Neural crest cell (in vitro differentiated cells): ENCODE results near the gene MKLN1. TPM values are rescaled to one million over a fixed set of nuclear protein-coding genes. Genes with fewer than 3 reads are reported as not detected.

ENCODE experiments used
- DNase-seq: peaks from one replicate; pipeline ENCODE4 v3.0.0; 2021; ENCODE audit warnings: low read depth, mixed read lengths, low spot score
- H3K27ac Mint-ChIP-seq: one replicate; pipeline ENCODE4 v1.8.0; 2021; ENCODE audit warnings: mild to moderate bottlenecking, mixed read lengths; ENCODE audit not compliant: unreplicated experiment
- H3K27me3 Mint-ChIP-seq: 2 replicates; pipeline ENCODE4 v1.8.0; 2021; ENCODE audit warnings: low read depth, mild to moderate bottlenecking, mixed read lengths
- H3K36me3 Mint-ChIP-seq: 2 replicates; pipeline ENCODE4 v1.8.0; 2021; ENCODE audit warnings: low read depth, mild to moderate bottlenecking, mixed read lengths
- H3K4me1 Mint-ChIP-seq: 2 replicates; pipeline ENCODE4 v1.8.0; 2021; ENCODE audit warnings: mixed read lengths
- H3K4me3 Mint-ChIP-seq: one replicate; pipeline ENCODE4 v1.8.0; 2021; ENCODE audit warnings: mild to moderate bottlenecking, mixed read lengths
- H3K9me3 Mint-ChIP-seq: 2 replicates; pipeline ENCODE4 v1.8.0; 2021; ENCODE audit warnings: mixed read lengths
- total RNA-seq: library from RNA; stranded (reverse); gene quantifications from 2 replicates; pipeline ENCODE4 v1.2.1, GENCODE V29; 2021
- TF ChIP-seq, protein P1 (sequence below): fragments of 200-600 bp; sonication (generic); conservative IDR thresholded peaks from 2 replicates; pipeline ENCODE4 v1.5.0; 2021; ENCODE audit warnings: antibody characterized with exemption, mild to moderate bottlenecking

The MKLN1 gene
- total RNA-seq, 1 donor from 2014 or later = 45.7 TPM

DNA sequence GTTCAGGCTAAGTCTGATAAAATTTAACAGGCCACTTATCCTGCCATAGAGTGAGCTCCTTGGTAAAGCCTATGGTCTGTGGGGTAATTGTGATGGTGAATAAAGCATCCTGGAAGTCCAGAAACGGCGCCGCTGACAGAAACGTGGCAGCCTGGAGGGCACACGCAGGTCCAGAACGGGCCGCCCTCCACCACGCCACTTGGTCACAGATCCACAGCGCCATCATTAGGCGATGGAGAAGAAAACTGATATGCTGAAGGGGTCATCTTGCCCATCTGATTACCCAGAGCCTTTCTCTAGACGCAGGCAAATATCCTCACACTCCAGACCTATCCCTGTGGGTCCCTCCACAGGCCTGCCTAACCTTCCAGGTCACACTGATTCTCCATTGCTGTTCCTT is 190.9 kb downstream of the MKLN1 start:
- Mint-ChIP-seq H3K27ac (no peak overlapping the region), H3K36me3 (no peaks in the 10 kb centered on the region), H3K4me3 (no peak overlapping the region)

DNA sequence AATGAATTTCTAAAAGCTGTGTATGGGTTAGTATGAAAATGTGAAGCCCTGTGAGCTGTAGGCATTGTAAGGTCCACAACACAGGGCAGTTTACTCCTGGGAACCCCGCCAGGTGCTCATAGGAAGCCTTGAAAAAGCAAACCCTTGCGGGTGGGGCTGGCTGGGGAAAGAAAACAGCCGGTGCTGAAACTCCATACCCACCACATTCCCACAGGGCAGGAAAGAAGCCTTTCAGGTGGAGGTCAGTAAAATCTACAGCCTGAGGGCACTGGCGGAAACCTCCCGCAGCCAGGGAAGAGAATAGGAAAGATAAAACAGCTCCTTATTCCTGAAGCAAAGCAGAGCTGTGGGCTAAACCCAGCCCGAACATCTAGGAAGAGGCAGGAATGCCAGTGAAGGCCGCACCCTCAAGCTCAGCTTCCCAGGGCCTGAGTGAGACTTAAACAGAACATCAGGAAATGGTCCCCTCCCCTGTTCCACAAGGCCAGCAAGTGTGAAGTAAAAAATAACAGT is 194.0 kb downstream of the MKLN1 start:
- peaks cover 6% of the 10 kb centered on the region for H3K4me1 Mint-ChIP-seq
- TF ChIP-seq, protein P1, sequence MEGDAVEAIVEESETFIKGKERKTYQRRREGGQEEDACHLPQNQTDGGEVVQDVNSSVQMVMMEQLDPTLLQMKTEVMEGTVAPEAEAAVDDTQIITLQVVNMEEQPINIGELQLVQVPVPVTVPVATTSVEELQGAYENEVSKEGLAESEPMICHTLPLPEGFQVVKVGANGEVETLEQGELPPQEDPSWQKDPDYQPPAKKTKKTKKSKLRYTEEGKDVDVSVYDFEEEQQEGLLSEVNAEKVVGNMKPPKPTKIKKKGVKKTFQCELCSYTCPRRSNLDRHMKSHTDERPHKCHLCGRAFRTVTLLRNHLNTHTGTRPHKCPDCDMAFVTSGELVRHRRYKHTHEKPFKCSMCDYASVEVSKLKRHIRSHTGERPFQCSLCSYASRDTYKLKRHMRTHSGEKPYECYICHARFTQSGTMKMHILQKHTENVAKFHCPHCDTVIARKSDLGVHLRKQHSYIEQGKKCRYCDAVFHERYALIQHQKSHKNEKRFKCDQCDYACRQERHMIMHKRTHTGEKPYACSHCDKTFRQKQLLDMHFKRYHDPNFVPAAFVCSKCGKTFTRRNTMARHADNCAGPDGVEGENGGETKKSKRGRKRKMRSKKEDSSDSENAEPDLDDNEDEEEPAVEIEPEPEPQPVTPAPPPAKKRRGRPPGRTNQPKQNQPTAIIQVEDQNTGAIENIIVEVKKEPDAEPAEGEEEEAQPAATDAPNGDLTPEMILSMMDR = no peak
- no peaks in the 10 kb centered on the region for H3K36me3 Mint-ChIP-seq
- no peak overlapping the region for H3K4me3 Mint-ChIP-seq
- no peak for DNase-seq
- no peaks in the 10 kb centered on the region for H3K9me3 Mint-ChIP-seq
- peaks cover 15% of the 10 kb centered on the region for H3K27me3 Mint-ChIP-seq
- H3K27ac Mint-ChIP-seq = no peak overlapping the region

More for the DNA sequence above, 190.9 kb downstream of the MKLN1 start:
- H3K9me3 Mint-ChIP-seq = no peaks in the 10 kb centered on the region
- DNase-seq = no peak
- peaks cover 10% of the 10 kb centered on the region for H3K27me3 Mint-ChIP-seq
- TF ChIP-seq, protein P1 = no peak
- peaks cover 2% of the 10 kb centered on the region for H3K4me1 Mint-ChIP-seq

DNA sequence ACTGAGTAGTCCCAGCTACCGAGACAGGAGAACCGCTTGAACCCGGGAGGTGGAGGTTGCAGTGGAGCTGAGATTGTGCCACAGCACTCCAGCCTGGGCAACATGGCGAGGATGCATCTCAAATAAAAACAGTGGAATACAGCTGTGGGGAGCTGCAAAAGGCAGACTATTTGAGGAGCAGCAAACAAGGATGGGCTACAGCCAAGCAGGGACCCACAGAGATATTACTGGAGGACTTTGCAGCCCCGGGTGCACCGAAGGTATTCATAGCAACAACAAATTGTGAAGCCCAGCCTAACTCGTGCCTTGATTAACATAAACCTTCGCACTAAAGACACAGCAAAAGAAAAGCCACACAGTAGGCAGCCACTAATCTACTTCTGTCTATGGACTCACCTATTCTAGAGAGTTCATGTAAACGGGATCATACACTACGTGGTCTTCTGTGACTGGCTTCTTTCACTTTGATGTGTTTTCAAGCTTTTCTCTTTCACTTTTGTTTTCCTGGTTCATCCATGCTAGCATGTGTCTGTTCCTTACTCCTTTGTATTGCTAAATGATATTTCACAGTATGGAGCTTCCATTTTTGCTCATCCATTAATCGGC is 194.8 kb downstream of the MKLN1 start:
- DNase-seq = no peak
- Mint-ChIP-seq H3K9me3 (no peaks in the 10 kb centered on the region), H3K27me3 (peaks cover 16% of the 10 kb centered on the region), H3K4me3 (no peak overlapping the region), H3K4me1 (peaks cover 6% of the 10 kb centered on the region), H3K27ac (no peak overlapping the region), H3K36me3 (no peaks in the 10 kb centered on the region)
- TF ChIP-seq, protein P1 = no peak

DNA sequence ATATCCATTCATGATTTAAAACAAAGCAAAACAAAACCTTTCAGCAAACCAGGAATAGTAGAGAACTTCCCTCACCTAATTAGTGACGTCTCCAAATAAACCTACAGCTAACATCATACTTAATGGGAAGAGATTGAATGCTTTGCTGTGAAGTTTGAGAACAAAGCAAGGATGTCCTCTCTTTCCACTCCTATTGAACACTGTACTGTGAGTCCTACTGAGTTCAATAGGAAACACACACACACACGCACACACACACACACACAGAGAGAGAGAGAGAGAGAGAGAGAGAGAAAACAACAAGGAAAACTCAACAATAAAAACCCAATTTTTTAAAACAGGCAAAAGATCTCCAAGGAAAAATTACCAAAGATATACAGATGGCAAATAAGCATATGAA is 196.4 kb downstream of the MKLN1 start:
- Mint-ChIP-seq H3K4me1 (peaks cover 6% of the 10 kb centered on the region), H3K9me3 (no peaks in the 10 kb centered on the region), H3K36me3 (no peaks in the 10 kb centered on the region), H3K27ac (no peak overlapping the region), H3K4me3 (no peak overlapping the region), H3K27me3 (peaks cover 18% of the 10 kb centered on the region)
- TF ChIP-seq, protein P1 = no peak
- DNase-seq = no peak

DNA sequence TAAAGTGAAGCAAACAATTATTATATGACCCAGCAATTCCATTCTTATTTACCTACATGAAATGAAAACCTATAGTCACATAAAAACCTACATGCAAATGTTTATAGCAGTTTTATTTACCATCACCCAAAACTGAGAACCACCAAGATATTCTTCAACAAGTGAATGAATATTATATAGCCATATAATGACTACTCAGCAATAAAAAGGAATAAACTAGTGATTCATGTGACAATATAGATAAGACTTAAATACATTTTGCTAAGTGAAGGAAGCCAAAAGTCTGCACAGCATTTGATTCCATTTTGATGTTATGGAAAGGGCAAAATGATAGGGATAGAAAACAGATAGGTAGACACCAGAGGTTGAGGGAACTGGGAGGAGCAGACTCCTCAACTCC is 197.0 kb downstream of the MKLN1 start:
- H3K4me1 Mint-ChIP-seq = peaks cover 6% of the 10 kb centered on the region

More for the DNA sequence above, 197.0 kb downstream of the MKLN1 start:
- DNase-seq = no peak
- H3K4me3 Mint-ChIP-seq = no peak overlapping the region
- peaks cover 14% of the 10 kb centered on the region for H3K27me3 Mint-ChIP-seq
- H3K36me3 Mint-ChIP-seq = no peaks in the 10 kb centered on the region
- no peaks in the 10 kb centered on the region for H3K9me3 Mint-ChIP-seq
- TF ChIP-seq, protein P1 = no peak
- no peak overlapping the region for H3K27ac Mint-ChIP-seq
